DND-41 (cell line): ENCODE data around the gene PZP.

Experiments used
- EZH2 ChIP-seq: IDR thresholded peaks from 3 replicates; pipeline ENCODE4 v1.6.1; 2012; ENCODE audit warnings: borderline replicate concordance, low read depth, mild to moderate bottlenecking, moderate library complexity, low read length, inconsistent platforms; ENCODE audit not compliant: severe bottlenecking
- TF ChIP-seq, protein P1 (sequence below): IDR thresholded peaks from 2 replicates; pipeline ENCODE4 v1.5.1; 2012; ENCODE audit warnings: borderline replicate concordance, low read length, moderate library complexity, mild to moderate bottlenecking; ENCODE audit not compliant: poor library complexity, severe bottlenecking; ENCODE audit errors: extremely low read depth

GRCh38 chr12:9144730-9145106 lies 63.5 kb downstream of the PZP start:
- TF ChIP-seq, protein P1, sequence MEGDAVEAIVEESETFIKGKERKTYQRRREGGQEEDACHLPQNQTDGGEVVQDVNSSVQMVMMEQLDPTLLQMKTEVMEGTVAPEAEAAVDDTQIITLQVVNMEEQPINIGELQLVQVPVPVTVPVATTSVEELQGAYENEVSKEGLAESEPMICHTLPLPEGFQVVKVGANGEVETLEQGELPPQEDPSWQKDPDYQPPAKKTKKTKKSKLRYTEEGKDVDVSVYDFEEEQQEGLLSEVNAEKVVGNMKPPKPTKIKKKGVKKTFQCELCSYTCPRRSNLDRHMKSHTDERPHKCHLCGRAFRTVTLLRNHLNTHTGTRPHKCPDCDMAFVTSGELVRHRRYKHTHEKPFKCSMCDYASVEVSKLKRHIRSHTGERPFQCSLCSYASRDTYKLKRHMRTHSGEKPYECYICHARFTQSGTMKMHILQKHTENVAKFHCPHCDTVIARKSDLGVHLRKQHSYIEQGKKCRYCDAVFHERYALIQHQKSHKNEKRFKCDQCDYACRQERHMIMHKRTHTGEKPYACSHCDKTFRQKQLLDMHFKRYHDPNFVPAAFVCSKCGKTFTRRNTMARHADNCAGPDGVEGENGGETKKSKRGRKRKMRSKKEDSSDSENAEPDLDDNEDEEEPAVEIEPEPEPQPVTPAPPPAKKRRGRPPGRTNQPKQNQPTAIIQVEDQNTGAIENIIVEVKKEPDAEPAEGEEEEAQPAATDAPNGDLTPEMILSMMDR = no peak
- TF ChIP-seq EZH2 = no peak
